K562 (cell line): ENCODE measurements around the gene TMED7. TPM values are rescaled to one million over a fixed set of nuclear protein-coding genes. Genes with fewer than 3 reads are reported as not detected.
A peak's percentile ranks its signal among the peaks of the same experiment; 100 is the strongest.

Source experiments
- ATAC-seq: fragments of 200-7000 bp; cut with Tn5 transposase; 3 replicates; pipeline ENCODE4 v1.9.1; 2020; ENCODE audit warnings: moderate library complexity
- BruUV-seq: library from RNA; stranded (reverse); fragments of 400-500 nt; replicated peaks from 2 replicates; lab custom pipeline; 2021; lab: Mats Ljungman, UMichigan
- CTCF ChIA-PET: fragments of 300-600 bp; formaldehyde crosslinking; extraction: SDS; loops from one replicate; lab custom pipeline; 2021; ENCODE audit warnings: low intra/inter-chr PET ratio; lab: Yijun Ruan, JAX
- POLR2A ChIA-PET: fragments of 300-600, 350-650 bp; sonication (Branson Sonifier 250); formaldehyde crosslinking; extraction: SDS; loops from one replicate; lab custom pipeline; 2021; ENCODE audit warnings: antibody characterized with exemption, inconsistent platforms; lab: Yijun Ruan, JAX
- DNase-seq, 4 experiments: peaks; one replicate each; pipeline versions ENCODE4 v3.0.0 to v3.0.0-alpha.2; 2011 to 2018; ENCODE audit warnings: low spot score in 3 of 4, mixed read lengths in 3 of 4; ENCODE audit errors: extremely low read depth in 1 of 4
- FAIRE-seq: peaks from 2 replicates; lab custom pipeline; 2011; peaks lifted over from hg19 to GRCh38; lab: Jason Lieb, UNC
- H2AFZ ChIP-seq: 2 replicates; pipeline ENCODE4 v1.6.0; 2011; ENCODE audit warnings: low read depth, low read length, control low read depth, inconsistent platforms
- H3K27ac ChIP-seq: fragments of 200-600 bp; 3 replicates; pipeline ENCODE4 v1.8.0; 2011; ENCODE audit warnings: low read depth, mild to moderate bottlenecking, control low read depth, inconsistent platforms, low read length, moderate library complexity, mixed read lengths; ENCODE audit errors: extremely low read depth
- H3K27me3 ChIP-seq, 2 experiments: fragments of 300-600 bp in 1 of 2; 2 replicates in 1 of 2; 3 replicates in 1 of 2; pipeline versions ENCODE4 v1.6.0 to v1.8.0; 2011; ENCODE audit warnings: inconsistent platforms in 2 of 2, low read length in 2 of 2, mild to moderate bottlenecking in 1 of 2, mixed read lengths in 1 of 2, moderate library complexity in 1 of 2; ENCODE audit not compliant: control insufficient read depth in 2 of 2, insufficient read depth in 2 of 2
- H3K36me3 ChIP-seq: fragments of 300-600 bp; 3 replicates; pipeline ENCODE4 v1.8.0; 2011; ENCODE audit warnings: mild to moderate bottlenecking, low read length, inconsistent platforms; ENCODE audit not compliant: control insufficient read depth, insufficient read depth
- H3K4me1 ChIP-seq, 2 experiments: fragments of 200-600 bp in 1 of 2; replicated peaks in 1 of 2; 2 replicates in 1 of 2; 3 replicates in 1 of 2; pipeline versions ENCODE4 v1.5.1 to v1.8.0; 2011; ENCODE audit warnings: inconsistent platforms in 2 of 2, low read length in 2 of 2, mild to moderate bottlenecking in 1 of 2, mixed read lengths in 1 of 2, moderate library complexity in 1 of 2; ENCODE audit not compliant: control insufficient read depth in 2 of 2, insufficient read depth in 2 of 2
- H3K4me2 ChIP-seq: 2 replicates; pipeline ENCODE4 v1.6.1; 2011; ENCODE audit warnings: low read length, control low read depth, inconsistent platforms, mixed read lengths; ENCODE audit not compliant: insufficient read depth
- H3K4me3 ChIP-seq: fragments of 200-600 bp; sonication (generic), shearing (Covaris generic); 2 replicates; pipeline ENCODE4 v1.5.1; 2016; ENCODE audit warnings: control low read depth, inconsistent platforms
- H3K79me2 ChIP-seq: fragments of 200-600 bp; 3 replicates; pipeline ENCODE4 v1.8.0; 2011; ENCODE audit warnings: low read length, inconsistent platforms; ENCODE audit not compliant: control insufficient read depth, insufficient read depth
- H3K9ac ChIP-seq, 2 experiments: 2 replicates each; pipeline versions ENCODE4 v1.6.0 to v1.6.1; 2011; ENCODE audit warnings: low read depth in 2 of 2, low read length in 2 of 2, control low read depth in 1 of 2, inconsistent platforms in 1 of 2, mild to moderate bottlenecking in 1 of 2, mixed read lengths in 1 of 2; ENCODE audit not compliant: insufficient read depth in 1 of 2
- H3K9me1 ChIP-seq: one replicate; pipeline ENCODE4 v1.6.0; 2011; ENCODE audit warnings: inconsistent platforms, mild to moderate bottlenecking, low read length, moderate library complexity; ENCODE audit not compliant: control insufficient read depth, insufficient read depth
- H3K9me3 ChIP-seq: replicated peaks from 2 replicates; pipeline ENCODE4 v1.5.1; 2011; ENCODE audit warnings: low read depth, low read length, inconsistent platforms; ENCODE audit not compliant: control insufficient read depth, insufficient read depth
- H4K20me1 ChIP-seq: replicated peaks from 2 replicates; pipeline ENCODE4 v1.6.1; 2011; ENCODE audit warnings: low read length, inconsistent platforms, mixed read lengths; ENCODE audit not compliant: control insufficient read depth, insufficient read depth
- ARID4B ChIP-seq: sonication (generic); formaldehyde crosslinking; IDR thresholded peaks from 2 replicates; pipeline ENCODE4 v1.8.0; 2022; ENCODE audit warnings: mild to moderate bottlenecking, missing genetic modification reagents
- E2F8 ChIP-seq: fragments of 450-650 bp; IDR thresholded peaks from 2 replicates; pipeline ENCODE4 v1.7.1; 2018; ENCODE audit warnings: mild to moderate bottlenecking, low read depth; ENCODE audit not compliant: partially characterized antibody
- HLTF ChIP-seq: fragments of 450-650 bp; IDR thresholded peaks from 2 replicates; pipeline ENCODE4 v1.6.1; 2016
- ZC3H8 ChIP-seq: fragments of 450-650 bp; IDR thresholded peaks from 2 replicates; pipeline ENCODE4 v1.6.1; 2017
- ZNF655 ChIP-seq: fragments of 250-450 bp; sonication (Bioruptor Pico); IDR thresholded peaks from 2 replicates; pipeline ENCODE4 v1.5.0; 2021
- WGBS: fragments of 100-300 bp; shearing (Covaris generic); methylation state at CpG from one replicate; pipeline ENCODE4 v1.1.6; 2016; ENCODE audit warnings: low coverage, mixed read lengths; ENCODE audit not compliant: insufficient coverage; ENCODE audit errors: missing lambda C conversion rate; 5-methylcytosine and 5-hydroxymethylcytosine counted together
- in situ Hi-C: fragments of 300-500 bp; cut with MboI; formaldehyde crosslinking; loops from 4 replicates; pipeline ENCODE4 v1.15.0; 2018; ENCODE audit warnings: inconsistent platforms, mixed read lengths
- intact Hi-C: fragments of 100-400 bp; cut with micrococcal nuclease; formaldehyde crosslinking; loops from 2 replicates; pipeline ENCODE4 v1.14.2; 2022
- polyA plus RNA-seq, 8 experiments: library from polyadenylated mRNA; depleted of rRNA in 4 of 8; stranded (reverse) in 5 of 8; unstranded in 3 of 8; fragments of >200 nt; fragmentation: Nextera tagmentation in 2 of 8; fragmentation: Illumina TruSeq in 1 of 8; extraction: Ambion mirVana in 2 of 8; extraction: Trizol in 1 of 8; gene quantifications; 2 replicates each; pipeline versions ENCODE4 v1.2.1 to v1.2.3, GENCODE V29; 2011 to 2014; ENCODE audit warnings: inconsistent platforms in 1 of 8, missing spikeins in 1 of 8
- total RNA-seq, 7 experiments: library from RNA; depleted of rRNA in 6 of 7; stranded (reverse); fragments of >200 nt in 6 of 7; fragmentation: Illumina TruSeq in 2 of 7; extraction: Trizol in 2 of 7; gene quantifications; 2 replicates each; pipeline versions ENCODE4 v1.2.1 to v1.2.3, GENCODE V29; 2011 to 2021; ENCODE audit warnings: low replicate concordance in 1 of 7
- TF ChIP-seq, protein P1 (sequence below), 2 experiments: fragments of 150-350 bp in 1 of 2; IDR thresholded peaks; 2 replicates each; pipeline ENCODE4 v1.6.1; 2012 to 2016; ENCODE audit warnings: low read depth in 2 of 2, low read length in 2 of 2, mild to moderate bottlenecking in 1 of 2, moderate library complexity in 1 of 2

The TMED7 gene
- total and polyA plus RNA-seq, 9 of the 15 experiments (the other 6 are each of a cell fraction or from before 2014, with no cell fraction given) = 15.9 to 93.4 (median 41.7) TPM

- POLR2A ChIA-PET = interaction anchor here (0.6 to 1.7 kb wide), 9 partner anchors 9 to 1192 kb away, joined by 3 to 11 read pairs (median 3); partner anchors contain the start of gene TICAM2
- H3K4me2 ChIP-seq = peak overlapping the region; percentile 96
- H3K4me3 ChIP-seq = peak overlapping the region; percentile 95
- H3K4me1 ChIP-seq = peaks cover 9 to 19% of the 10 kb centered on the region in 2 experiments; a peak in 4 of 5 replicates
- peak in 1 of 4 experiments; percentile 16 for DNase-seq
- H3K9ac ChIP-seq = peak overlapping the region; percentile 79 to 97; a peak in 2 of 4 replicates
- WGBS = 0% methylated on average over 3 of the region's 3 CpGs
- H3K9me1 ChIP-seq = peaks cover 8% of the 10 kb centered on the region
- no peaks in the 10 kb centered on the region for H3K9me3 ChIP-seq
- H3K27me3 ChIP-seq = no peaks in the 10 kb centered on the region
- intact Hi-C loops (loop anchor here (5.0 kb wide), 1 partner anchor 83 kb away; the partner anchor contains the start of gene FEM1C), in situ Hi-C loops (loop anchor here (5.0 kb wide), 2 partner anchors 212 to 447 kb away; no protein-coding TSS in a partner anchor)
- peak overlapping the region; percentile 96 for H3K27ac ChIP-seq
- no peak for FAIRE-seq
- H3K36me3 ChIP-seq = peaks cover 42% of the 10 kb centered on the region
- CTCF ChIA-PET = no interaction called here
- H4K20me1 ChIP-seq = peaks cover 16% of the 10 kb centered on the region
- H2AFZ ChIP-seq = 0 out of 2 replicates have a peak overlapping the region, but pooled peaks have one; percentile 91
- BruUV-seq = no TSS peak
- peaks cover 59% of the 10 kb centered on the region for H3K79me2 ChIP-seq
- ATAC-seq = no peak
- no peak for TF ChIP-seq E2F8
- TF ChIP-seq ZC3H8 = no peak
- TF ChIP-seq ARID4B = no peak
- no peak for TF ChIP-seq HLTF
- no peak for TF ChIP-seq ZNF655 (CRISPR knock-in tag)
- TF ChIP-seq, protein P1, sequence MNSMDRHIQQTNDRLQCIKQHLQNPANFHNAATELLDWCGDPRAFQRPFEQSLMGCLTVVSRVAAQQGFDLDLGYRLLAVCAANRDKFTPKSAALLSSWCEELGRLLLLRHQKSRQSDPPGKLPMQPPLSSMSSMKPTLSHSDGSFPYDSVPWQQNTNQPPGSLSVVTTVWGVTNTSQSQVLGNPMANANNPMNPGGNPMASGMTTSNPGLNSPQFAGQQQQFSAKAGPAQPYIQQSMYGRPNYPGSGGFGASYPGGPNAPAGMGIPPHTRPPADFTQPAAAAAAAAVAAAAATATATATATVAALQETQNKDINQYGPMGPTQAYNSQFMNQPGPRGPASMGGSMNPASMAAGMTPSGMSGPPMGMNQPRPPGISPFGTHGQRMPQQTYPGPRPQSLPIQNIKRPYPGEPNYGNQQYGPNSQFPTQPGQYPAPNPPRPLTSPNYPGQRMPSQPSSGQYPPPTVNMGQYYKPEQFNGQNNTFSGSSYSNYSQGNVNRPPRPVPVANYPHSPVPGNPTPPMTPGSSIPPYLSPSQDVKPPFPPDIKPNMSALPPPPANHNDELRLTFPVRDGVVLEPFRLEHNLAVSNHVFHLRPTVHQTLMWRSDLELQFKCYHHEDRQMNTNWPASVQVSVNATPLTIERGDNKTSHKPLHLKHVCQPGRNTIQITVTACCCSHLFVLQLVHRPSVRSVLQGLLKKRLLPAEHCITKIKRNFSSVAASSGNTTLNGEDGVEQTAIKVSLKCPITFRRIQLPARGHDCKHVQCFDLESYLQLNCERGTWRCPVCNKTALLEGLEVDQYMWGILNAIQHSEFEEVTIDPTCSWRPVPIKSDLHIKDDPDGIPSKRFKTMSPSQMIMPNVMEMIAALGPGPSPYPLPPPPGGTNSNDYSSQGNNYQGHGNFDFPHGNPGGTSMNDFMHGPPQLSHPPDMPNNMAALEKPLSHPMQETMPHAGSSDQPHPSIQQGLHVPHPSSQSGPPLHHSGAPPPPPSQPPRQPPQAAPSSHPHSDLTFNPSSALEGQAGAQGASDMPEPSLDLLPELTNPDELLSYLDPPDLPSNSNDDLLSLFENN (IDR thresholded peaks at IDR 0.05; ENCODE audit: low read depth in 2 of 2, low read length in 2 of 2) = no peak
Observed at GRCh38 chr5:115624994-115625393, 842 bp downstream of the TMED7 start.
